Measurements from ENCODE around the gene LDB2.

The LDB2 gene

DNA sequence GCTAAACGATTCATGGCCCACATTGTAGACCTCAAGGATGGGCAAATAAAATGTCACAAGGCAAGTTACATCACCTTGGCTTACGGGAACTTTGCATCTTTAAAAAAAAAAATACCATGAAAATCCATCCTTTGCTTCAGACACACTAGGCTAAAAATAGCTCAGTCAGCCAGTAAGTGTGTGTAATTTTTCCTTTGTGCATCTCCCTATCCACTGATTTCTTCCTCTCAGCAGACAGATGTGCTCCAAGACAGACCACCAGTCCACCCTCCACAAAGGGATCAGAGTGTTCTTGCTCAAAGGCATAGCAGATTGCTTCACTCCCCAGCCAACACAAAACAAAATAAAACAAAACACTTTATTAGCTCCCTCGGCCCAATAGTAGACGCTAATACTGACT, 14.6 kb downstream of the LDB2 start:
- DNase-seq, result no peak

DNA sequence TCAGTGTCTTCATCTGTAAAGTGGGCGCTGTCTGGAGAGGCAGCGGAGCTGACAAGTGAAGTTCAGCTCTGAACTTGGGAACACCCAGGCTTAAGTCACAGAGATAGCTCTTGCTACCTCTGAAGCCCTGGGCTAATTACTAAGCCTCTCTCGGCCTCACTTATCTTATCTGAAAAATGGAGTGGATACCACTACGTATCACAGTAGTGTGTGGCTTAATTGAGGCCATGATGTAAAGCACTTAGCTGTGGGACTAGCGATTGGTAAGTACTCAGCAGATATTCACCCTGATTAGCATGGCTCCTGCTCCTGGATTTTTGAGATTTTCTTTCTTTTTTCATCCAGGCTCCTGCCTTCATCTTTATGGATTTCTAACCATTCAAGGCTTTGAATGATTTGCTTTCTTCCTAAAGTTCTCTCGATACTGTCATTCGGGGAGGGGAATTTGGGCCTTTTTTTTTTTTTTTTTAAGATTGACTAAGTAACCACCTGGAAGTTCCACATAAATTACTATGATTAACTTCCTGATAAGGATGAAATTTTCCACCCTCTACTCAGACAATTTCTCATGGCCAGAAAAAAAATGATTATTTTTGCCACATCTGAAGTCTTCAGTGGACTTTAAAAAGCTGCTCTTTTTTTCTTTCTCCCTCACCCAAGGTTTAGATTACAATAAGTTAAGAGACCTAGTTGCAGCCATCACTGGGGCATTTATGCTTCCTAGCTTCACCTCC, 17.1 kb downstream of the LDB2 start:
- no peak for DNase-seq

DNA sequence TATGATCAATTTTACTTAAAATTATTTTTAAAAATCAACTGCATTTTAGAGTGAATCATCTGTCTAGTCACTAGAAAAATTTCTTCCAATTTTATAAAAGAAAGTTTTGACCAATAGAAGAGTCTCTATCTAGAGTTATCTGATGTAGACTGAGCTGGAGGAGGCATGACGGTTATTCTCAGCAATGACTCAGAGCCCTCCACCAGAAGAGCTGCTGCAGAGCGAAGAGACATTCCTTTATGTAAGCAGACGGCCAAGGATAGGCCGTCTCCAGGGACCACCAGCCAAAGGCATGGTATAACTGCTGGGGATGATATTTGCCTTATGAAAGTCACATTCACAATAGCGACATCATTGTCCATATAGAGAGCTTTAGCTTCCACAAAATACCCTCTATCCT, 23.0 kb downstream of the LDB2 start:
- no peak for DNase-seq

DNA sequence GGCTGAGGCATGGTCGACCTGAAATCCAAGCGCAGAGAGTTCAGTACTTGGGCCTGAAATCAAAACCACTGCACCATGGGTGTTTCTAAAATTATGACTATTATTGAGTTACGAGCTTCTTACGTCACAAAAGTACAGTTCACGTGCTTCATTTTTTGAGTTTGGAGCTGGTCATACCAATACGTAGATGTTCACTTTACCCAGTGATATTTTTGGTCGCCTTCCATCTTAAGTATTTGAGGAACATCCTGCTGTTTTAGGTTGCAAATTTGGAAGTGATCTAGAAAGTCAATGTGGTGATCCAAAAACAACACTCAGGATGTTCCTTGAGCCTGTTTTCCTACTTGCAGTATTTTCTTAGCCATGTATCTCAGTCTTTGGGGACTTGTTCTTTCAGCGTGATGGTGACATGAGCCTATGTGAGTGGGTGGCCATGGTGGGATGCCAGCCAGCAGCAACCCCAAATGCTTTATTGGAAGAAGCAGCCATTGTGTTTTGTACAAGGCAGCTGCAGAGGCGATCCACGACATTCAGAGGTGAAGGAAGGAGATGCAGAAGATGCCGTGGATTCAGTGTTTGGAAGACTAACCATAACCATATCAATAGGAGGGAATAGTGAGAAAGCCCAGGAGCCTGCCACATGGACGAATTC, 28.7 kb downstream of the LDB2 start:
- DNase-seq, result no peak

DNA sequence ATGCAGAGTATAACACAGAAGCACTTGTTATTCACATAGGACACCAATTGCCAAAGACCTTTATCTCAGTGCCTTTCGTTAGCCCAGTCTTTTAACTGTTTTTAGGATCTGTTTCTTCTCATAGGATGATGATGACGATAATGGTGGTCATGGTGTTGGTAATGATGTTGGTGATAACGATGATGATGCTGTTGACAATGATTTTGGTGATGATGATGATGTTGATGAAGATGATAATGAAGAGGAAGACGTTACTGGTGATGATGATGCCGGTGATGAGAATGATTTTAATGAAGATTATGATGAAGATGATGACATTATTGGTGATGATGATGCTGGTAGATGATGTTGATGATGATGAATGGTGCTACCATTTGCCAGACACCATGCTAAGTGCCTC, 29.8 kb downstream of the LDB2 start:
- DNase-seq, result no peak

DNA sequence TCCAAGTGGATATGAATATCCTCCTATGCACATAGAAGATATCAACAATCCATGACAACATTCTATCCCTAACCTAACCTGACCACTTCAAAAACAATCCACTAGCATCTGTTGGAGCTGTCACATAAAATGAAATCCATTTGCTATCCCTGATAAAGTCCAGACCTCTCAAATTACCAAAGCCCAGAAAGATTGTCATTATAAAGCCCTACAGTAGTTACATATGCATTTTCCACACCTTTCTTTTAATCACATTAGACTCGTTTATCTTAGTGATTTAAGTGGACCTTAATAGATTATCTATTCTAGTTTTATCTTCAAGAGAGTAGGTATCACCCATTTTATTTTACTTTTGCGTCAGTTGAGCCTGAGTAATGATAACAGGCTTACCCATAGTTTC, 30.6 kb downstream of the LDB2 start:
- no peak for DNase-seq

DNA sequence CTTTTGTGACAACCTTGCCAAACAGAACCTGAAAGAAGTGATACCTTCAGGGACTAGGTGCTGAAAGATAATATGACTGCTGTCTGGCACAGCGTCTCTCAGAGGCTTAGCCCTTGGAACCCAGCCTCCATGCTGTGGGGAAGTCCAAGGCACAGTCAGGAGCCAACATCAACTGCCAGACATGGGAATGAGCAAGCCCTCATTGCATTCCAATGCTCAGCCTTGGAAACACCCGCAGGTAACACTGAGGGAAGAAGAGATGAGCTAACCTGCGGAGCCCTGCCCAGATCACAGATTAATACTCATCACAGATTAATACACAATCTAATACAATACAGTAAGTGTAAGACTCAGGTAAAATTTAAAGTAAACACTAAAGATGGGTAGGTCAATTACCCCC, 31.5 kb downstream of the LDB2 start:
- no peak for DNase-seq

DNA sequence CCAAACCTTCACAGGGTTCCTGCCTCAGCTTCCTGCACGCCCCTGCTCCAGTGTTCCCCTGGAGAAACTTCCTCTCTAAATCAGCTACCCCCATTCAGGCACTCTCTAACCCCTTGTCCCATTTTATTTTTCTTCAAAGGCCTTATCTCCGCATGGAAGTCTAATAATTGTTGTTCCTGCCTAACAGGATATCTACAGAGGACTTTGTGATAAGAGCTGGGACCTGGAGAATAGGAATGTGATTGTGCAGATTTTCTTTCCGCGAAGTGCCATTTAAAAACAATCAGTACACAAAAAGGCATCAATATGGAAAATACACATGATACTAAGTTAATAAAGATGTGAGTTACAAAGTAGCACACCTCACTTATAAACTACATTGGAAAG, 32.6 kb downstream of the LDB2 start:
- DNase-seq, result no peak

DNA sequence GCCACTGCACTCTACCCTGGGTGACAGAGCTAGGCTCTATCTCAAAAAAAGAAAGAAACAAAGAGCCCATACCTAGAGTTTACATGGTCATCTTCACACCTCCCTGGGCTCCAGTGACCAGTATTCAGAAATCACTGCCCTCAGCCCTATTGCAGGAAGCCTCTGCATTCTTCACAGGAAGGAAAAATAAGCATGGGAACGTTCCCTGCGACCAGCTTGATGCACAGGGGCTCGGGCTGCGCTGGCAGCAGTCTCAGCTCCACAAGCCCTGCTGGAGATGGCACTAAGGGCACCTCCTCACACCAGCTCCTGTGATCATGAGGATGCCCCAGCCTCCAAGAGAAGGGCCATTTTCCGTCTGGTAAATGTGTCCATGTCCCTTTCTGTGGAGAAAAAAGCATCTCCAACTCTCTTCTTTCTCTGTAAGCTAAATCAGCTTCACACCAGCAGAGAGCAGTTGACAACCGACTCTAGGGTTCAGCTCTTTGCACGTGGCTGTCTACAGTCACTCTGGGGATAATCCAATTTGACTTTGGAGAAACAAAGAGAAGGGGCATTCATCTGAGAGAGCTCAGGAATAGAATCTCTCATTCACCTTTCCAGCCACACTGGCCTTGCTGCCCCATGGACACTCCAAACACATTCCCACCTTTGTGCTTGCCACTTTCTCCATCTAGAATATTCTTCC, 33.1 kb downstream of the LDB2 start:
- DNase-seq, result no peak

DNA sequence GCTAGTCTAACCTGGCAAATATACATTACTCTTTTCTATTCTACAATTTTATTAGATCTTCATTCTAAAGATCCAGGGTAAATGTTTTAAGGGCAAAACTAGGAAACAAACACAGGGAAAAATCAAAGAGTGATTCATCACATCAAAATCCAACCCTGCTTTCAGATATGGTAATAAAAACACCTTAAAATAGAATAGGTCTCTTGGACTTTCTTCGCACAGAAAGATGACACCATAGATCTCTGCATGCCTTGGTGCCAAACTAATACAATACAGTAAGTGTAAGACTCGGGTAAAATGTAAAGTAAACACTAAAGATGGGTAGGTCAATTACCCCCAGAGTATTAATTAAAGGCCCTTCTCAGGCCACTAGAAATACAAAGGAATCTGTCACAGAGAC, 34.2 kb downstream of the LDB2 start:
- DNase-seq, result no peak

DNA sequence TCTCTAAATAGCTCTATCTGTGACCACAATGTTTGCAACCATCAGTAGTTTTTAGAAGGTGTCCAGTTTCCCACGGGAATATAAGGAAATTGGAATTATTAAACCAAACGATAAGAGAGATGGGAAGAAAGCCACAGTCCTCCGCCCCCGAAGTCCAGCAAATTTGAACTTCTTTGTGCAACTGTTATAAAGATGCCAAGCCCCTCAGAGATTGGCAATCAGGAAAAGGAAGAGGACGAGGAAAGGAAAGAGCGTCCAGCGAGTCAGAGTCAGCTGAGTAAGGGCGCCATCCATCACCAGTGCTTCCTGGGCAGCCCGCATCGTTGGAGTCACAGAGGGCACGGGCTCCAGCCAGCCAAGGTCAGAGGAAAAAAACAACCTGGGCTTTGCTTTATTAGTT, 35.7 kb downstream of the LDB2 start:
- DNase-seq, result no peak

DNA sequence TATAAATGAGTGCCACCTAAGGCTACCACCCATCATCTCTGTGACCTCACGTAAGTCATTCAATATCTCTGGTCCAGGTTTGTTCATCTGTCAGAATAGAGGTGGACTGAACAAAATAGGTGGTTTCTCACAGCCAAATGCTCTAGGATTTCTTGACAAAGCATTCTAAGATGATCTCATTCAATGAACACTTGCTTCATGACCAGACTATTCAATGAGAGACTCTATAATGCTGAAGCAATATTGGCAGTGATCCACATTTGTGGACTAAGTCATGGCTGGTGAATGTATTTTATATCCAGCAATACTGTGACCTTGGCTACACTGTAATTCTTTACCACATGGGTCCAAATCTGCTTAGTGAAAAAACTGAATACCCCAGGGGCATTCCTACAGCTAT, 37.9 kb downstream of the LDB2 start:
- DNase-seq, result no peak

DNA sequence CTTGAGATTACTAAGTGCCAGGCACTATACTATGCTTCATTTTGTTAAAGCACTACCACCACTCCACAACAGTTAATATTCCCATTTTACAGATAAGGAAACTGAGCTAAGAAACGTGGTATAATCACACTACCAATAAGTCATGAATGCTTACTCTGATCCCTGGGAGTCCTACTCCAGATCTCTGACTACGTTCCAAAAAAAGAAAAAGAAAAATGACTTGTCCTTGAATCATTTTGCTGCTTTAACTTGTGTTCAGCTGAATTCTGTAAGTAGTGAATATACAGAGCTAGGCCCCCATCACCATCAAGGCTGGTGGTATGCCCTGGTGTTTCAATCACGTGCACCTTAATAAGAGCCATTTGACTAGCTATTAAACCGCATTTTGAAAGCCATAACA, 39.4 kb downstream of the LDB2 start:
- no peak for DNase-seq

DNA sequence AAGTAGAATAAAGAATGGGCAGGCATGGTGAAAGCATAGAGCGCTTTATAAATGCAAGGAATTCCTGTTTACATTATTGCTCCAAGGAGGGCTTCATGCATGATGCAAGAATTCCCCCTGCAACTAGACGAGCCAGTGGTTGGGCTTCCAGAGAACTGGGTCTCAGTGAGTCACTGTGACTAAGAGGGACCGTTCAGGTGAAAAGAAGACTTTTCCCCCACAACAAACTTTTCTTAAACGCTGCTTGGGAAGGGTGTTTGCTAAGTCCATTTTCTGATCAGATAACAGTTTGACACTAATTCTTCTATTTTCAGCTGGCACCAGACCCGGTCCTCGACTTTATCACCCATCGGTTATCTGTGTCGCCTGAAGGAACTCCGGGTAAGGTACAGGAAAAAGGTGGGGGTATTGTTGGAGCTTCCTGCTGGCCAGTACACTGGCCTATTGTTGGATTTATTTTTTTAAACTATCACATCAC, 40.1 kb downstream of the LDB2 start:
- DNase-seq, result no peak

DNA sequence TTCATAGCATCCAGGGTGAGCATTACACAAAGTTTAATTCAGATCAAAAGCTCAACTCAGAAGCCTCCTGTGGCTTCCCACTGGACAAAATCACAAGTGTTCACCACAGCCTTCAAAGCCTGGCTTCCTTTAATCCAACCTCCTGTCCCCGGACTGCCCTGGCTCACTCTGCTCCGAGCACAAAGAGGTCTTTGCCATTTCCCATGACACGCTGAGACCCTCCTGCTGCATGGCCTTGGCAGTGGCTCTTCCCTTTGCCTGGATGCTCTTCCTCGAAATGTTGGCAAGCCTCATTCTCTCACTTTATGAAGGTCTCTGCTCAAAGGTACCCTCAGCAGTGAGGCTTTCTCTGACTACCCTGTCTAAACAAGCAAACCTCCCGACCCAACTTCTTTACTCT, 41.0 kb downstream of the LDB2 start:
- DNase-seq, result no peak

DNA sequence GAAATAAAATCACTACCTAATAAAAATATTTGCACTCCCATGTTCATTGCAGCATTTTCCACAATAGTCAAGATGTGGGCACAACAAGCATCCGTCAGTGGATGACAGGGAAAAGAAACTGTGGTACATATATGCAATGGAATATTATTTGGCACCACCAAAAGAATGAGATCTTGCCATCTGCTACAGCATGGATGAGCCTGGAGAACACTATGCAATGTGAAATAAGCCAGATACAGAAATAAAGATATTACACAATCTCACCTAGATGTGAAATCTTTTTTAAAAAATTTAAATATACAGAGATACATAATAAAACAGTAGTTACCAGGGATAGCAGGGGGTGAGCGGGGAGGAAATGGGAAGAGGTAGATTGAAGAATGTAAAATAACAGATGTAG, 44.8 kb downstream of the LDB2 start:
- DNase-seq, result no peak

DNA sequence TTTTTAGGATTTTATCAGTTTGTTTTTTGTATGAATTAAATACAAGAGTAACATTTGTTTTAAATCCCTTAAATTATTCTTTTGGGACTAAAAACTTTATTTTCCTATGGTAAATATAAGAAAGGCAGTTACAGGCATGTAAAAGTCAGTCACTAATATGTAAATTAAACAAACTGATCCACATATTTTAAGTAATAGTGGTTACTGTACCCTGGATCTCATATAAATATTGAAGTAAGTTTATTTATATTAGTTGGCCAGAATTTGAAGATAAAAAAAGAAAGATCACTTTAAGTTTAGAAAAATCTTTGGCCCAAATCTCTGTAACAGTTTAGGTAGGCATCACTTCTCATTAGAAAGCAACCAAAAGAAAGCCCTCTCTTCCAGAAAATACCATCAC, 45.8 kb downstream of the LDB2 start:
- no peak for DNase-seq

DNA sequence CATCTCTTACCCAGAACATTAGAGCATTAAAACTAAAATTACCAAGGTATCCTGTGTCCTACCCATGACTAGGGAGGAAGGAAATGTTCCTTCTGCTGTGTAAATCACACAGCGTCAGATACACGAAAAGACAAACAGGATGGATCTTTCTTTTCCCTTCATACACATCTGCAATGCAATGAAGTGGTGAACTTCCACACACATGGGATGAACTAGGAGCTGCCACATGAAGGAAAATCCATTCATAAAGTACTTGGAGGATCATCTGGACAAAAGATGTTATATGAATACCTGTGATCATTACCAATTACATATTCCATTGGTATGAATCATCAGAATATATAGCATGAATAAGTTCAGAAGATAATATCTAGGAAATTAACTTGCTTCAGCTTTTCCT, 46.2 kb downstream of the LDB2 start:
- DNase-seq, result no peak

DNA sequence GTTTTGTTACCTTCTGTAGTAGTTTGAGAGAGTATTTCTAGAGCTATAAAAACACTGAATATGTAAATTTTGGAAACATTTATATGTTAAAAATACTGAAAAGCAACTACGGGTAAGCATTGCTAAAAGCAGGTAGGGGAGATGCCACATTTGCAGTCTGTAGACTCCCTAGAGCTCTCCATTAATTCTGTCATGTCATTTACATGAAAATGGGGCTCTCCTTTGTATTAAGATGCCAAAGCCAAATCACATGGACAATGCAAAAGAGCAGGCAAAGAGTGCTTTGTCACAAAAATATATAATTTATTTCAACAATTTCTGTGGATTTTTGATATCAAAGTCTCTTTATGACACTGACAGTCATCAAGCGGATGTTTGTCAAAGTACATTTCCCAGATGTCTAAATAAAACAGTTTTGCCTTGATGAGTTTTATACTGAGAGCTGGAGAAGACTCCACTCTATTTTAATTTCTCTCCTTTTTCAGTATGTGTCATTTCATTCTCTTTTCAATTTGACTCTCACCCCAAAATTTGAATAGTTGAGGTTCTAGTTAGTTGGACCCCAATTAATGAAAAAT, 51.8 kb downstream of the LDB2 start:
- no peak for DNase-seq

DNA sequence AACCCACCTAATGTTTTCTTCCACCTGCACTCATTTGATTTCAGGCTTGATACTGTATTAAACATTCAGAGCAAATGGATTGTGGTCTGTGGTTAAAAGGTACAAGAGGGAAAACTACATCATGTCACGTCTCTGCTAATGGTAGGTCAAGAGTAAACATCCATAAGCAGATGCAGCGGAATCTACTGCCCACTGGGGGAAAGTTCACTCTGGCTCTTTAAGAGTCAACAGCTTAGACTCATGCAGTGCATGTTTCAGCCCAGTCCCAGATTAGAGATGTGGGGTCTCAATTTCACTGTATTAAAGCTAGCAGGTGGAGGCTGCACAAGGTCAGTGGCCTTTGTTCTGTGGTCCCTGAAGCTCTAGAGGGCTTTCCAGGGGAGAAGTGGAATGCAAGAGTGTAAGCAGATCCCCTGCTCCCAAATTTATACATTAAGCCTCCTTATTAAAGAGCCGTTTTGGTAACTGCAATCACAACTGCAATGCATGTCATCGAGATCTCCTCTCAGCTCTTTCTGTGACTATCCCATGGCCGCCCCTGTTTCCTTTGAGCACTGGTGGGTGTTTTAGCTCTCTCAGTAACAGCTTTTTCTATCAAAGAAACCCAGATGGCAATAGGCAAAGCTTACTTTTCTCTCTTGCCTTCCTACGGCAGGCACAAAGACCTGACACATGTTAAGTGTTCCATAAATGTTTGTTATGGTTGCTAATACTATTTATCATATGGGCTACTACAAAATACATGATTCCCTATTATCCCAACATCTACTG, 53.4 kb downstream of the LDB2 start:
- DNase-seq, result no peak

DNA sequence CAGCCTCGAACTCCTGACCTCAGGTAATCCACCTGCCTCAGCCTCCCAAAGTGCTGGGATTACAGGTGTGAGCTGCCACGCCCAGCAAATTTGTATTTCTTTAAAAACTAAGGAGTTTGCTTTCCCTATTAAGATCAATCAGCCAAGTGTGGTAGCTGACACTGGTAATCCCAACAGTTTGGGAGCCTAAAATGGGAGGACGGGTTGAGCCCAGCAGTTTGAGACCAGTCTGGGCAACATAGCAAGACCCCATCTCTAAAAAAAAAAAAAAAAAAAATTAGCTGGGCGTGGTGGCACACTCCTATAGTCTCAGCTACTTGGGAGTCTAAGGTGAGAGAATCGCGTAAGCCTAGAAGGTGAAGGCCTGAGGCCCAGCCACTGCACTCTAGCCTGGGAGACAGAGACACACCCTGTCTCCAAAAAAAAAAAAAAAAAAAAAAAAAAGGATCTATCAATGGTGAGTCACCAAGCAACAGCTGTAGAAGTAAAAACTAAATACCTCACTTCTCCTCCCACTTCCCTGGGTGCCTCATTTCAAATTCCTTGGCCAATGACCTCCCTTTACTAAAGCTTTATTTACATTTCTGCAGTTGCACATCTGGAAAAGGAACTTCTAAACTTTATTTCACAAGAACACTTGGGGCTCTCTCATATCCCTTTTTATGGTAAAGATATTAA, 54.5 kb downstream of the LDB2 start:
- no peak for DNase-seq

DNA sequence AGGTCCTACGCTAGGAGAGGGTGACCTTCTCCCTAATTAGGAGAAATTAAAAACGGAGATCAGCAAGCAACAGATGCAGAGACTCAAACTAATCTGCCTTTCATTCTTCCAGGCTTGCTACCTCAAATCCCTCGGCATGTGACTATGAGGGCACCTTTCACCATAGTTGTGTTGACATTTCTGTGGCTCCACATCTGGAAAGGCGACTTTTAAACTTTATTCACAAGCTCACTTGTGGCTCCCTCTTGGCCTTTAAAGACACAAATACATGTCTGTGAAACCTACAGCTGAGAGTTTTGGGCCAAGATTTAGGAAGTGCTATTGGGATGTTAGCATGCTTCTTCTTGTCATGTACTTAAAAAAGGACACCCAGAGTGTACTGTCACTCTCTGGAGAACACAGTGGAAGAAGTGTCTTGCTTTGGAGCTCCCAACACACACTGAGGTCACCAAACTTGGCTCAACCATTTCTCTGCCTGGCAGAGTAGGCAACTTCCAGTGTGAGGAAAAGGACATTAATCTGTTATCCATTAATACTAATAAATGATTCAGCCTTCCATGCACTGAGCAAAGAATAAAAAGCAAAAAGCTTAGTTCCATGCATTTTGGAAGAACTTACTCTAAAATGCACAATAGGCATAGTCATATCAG, 60.1 kb downstream of the LDB2 start:
- no peak for DNase-seq

Measured in activated T-cell treated with anti-CD3 and anti-CD28 coated beads for 4 hours (primary cell).